ENCODE results near the gene PPP1R13L. TPM values are rescaled to one million over a fixed set of nuclear protein-coding genes. Genes with fewer than 3 reads are reported as not detected.

Gene PPP1R13L
- total RNA-seq, 4 donors from 2014 or later, result 257 to 851 (median 501) TPM

DNA sequence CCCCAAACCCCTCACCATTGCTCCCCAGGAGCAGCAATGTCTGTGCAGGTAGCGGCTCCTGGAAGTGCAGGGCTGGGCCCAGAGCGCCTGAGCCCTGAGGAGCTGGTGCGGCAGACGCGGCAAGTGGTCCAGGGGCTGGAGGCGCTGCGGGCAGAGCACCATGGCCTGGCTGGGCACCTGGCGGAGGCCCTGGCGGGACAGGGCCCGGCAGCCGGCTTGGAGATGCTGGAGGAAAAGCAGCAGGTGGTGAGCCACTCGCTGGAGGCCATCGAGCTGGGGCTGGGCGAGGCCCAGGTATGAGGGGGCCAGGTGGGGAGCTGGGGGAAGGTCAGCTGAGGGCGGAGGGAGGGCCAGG, 59.4 kb downstream of the PPP1R13L start:
- intact Hi-C loops (cut with DNase I; ENCODE audit: low total_unique reads), result no loop called here
- no peak overlapping the region for H3K4me3 ChIP-seq (ENCODE audit: low read depth, poor library complexity, severe bottlenecking)
- no peak for TF ChIP-seq POLR2A (IDR thresholded peaks at IDR 0.05)
- 50 to 69% methylated on average over 15 of the region's 15 CpGs for WGBS, 2 donors
- no peak for DNase-seq (ENCODE audit: low spot score in 2 of 2)

DNA sequence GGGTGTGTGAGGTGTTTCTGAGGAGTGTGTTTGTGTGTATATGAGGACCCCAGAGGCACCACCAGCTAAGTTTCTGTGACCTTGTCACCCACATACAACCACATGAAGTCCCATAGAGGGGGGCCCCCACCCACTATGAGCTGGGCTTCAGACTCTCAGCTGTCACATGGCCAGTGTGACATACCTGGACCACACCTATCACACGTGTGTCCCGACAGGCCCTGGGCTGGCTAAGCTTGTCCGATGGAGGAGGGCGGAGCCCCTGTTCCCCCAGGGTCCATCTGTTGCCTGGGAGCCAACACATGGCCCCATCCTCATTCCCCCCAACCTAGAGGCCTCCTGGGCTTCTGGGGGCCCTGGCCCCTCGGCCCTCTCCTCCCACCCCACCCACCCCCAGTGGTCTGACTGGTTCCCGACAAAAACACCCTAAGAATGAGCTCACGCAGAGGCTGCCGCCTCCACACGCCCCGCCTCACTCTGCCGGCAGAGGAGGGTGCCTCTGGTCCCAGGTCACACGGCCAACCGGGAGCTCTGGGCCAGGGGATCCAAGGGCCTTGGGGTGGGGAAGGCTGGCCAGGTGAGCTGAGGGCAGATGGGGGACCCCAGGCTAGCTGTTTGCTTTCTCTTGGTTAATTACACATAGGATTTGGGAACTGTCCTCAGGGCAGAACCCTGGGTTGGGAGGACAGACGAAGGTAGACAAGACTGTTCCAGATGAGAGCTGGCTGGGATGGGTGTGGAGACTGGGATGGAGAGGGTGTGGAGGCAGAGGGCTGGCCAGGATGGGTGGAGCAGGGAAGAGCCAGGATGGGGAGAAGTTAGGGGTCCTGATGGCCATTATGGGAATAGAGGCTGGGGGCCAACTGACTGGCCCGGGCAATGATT, 60.0 kb downstream of the PPP1R13L start:
- DNase-seq (ENCODE audit: low spot score in 2 of 2), result peak in 1 of 2 donors; percentile 35
- H3K4me3 ChIP-seq (ENCODE audit: low read depth, poor library complexity, severe bottlenecking), result no peak overlapping the region
- 18 to 42% methylated on average over 7 to 13 of the region's 15 CpGs for WGBS, 2 donors
- intact Hi-C loops (cut with DNase I; ENCODE audit: low total_unique reads), result no loop called here
- TF ChIP-seq POLR2A (IDR thresholded peaks at IDR 0.05), result no peak
- TF ChIP-seq, protein P1, sequence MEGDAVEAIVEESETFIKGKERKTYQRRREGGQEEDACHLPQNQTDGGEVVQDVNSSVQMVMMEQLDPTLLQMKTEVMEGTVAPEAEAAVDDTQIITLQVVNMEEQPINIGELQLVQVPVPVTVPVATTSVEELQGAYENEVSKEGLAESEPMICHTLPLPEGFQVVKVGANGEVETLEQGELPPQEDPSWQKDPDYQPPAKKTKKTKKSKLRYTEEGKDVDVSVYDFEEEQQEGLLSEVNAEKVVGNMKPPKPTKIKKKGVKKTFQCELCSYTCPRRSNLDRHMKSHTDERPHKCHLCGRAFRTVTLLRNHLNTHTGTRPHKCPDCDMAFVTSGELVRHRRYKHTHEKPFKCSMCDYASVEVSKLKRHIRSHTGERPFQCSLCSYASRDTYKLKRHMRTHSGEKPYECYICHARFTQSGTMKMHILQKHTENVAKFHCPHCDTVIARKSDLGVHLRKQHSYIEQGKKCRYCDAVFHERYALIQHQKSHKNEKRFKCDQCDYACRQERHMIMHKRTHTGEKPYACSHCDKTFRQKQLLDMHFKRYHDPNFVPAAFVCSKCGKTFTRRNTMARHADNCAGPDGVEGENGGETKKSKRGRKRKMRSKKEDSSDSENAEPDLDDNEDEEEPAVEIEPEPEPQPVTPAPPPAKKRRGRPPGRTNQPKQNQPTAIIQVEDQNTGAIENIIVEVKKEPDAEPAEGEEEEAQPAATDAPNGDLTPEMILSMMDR (IDR thresholded peaks at IDR 0.05), result no peak

DNA sequence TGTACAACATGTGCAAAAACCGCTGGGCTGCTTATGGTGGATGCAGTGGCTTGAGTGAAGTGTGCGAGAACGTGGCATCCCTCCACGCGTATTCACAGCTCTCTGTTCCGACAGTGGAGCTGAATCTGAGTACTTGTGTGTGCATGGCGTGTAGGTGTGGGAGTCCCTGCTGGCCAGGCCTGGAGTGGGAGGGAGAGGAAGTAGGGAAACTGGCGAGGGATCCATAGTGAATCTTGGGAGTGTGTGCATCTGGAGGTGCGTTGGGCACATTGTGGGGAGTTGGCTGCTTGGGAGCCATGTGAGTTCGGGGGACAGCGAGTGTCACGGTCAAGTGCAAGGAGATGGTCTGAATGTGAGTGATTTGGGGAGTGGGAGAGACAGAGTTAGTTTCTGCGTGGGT, 62.0 kb downstream of the PPP1R13L start:
- H3K4me3 ChIP-seq (ENCODE audit: low read depth, poor library complexity, severe bottlenecking), result no peak overlapping the region
- 70 to 83% methylated on average over 13 of the region's 13 CpGs for WGBS, 2 donors
- no peak for DNase-seq (ENCODE audit: low spot score in 2 of 2)
- no peak for TF ChIP-seq POLR2A (IDR thresholded peaks at IDR 0.05)
- TF ChIP-seq, protein P1 (IDR thresholded peaks at IDR 0.05), result no peak
- intact Hi-C loops (cut with DNase I; ENCODE audit: low total_unique reads), result no loop called here

DNA sequence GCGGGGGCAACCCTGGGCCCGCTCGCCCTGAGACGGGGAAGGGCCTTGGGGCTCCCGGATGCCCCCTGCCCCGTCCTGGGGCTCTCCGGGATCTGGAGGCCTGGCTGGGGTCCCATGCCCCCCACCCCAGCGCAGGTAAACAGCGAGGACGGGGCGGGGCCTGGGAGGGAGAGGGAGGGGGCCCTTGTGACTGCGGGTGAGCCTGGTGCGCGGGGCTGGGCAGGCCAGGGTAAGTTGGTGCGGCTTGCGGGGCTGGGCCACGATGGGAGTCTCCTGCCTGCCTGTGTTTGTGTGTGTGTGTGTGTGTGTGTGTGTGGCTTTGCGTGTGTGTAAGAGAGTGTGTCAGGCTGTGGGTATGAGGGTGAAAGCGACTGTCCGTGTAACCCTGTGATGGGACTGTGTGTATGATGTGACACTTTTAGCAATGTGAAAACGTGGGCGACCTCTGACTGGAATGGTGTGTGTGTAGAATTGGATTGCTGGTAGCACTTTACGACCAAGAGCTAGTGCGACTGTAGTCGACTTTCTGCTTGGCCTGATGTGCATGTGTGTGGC, 63.9 kb downstream of the PPP1R13L start:
- WGBS, 2 donors, result 10 to 11% methylated on average over 19 to 21 of the region's 25 CpGs
- TF ChIP-seq POLR2A (IDR thresholded peaks at IDR 0.05), result no peak
- TF ChIP-seq, protein P1 (IDR thresholded peaks at IDR 0.05), result no peak
- peak overlapping the region; percentile 46 for H3K4me3 ChIP-seq (ENCODE audit: low read depth, poor library complexity, severe bottlenecking)
- intact Hi-C loops (cut with DNase I; ENCODE audit: low total_unique reads), result no loop called here
- peak in 1 of 2 donors; percentile 91 for DNase-seq (ENCODE audit: low spot score in 2 of 2)

DNA sequence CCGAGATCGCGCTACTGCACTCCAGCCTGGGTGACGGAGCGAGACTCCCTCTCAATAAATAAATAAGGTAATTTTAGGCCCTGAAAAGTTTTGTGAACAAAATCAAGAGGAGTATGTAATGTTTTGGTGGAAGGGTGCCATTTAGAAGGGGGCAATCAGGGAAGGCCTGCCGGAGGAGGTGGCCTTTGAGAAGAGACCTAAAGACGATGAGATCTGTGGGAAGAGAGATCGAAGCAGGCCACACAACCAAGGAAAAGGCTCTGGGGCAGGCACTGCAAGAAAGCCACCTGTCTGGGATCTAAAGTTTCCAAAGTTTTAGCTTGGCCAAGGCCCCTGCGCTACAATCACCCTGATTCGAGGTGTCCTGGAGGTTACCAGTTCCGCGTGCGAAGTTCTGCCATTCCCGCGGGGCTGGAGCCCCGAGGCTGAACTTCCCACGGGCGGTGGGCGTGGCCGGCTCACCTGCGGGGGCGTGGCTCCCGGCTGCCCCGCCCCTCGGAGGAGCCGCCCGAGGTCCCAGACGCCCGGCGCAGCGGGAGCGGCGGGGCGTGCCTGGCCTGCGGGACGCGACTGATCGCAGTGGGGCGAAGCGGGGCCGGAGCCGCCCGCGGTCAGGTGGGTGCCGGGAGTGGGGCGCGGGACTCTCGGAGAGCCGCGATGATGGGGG, 64.5 kb downstream of the PPP1R13L start, which contains the start of gene KLC3:
Gene KLC3, plus strand, starts transcription at position 519 of the 667 bp plus-strand sequence. CDS start 4,792 bp downstream, outside the sequence.
- H3K4me3 ChIP-seq (ENCODE audit: low read depth, poor library complexity, severe bottlenecking), result peak within 1 kb of the TSS; percentile 46
- WGBS, 2 donors, result 12 to 16% methylated on average over 34 to 35 of the region's 50 CpGs
- intact Hi-C loops (cut with DNase I; ENCODE audit: low total_unique reads), result no loop called here
- DNase-seq (ENCODE audit: low spot score in 2 of 2), result no peak
- no peak for TF ChIP-seq POLR2A (IDR thresholded peaks at IDR 0.05)
- TF ChIP-seq, protein P1 (IDR thresholded peaks at IDR 0.05), result no peak

DNA sequence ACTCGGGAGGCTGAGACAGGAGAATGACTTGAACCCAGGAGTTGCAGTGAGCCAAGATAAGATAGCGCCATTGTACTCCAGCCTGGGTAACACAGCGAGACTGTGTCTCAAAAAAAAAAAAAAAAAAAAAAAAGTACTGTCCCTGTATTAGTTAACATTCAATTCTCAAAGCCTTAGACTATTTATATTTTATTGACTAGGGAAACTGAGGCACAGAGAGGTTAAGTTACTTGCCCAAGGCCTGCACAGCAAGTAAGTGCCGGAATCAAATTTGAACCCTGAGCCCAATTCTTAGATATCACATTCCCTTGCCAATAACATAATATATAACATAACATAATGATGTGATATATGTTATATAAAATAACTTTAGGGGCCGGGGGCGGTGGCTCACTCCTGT, 65.2 kb downstream of the PPP1R13L start:
- 82% methylated on average over 6 of the region's 6 CpGs for WGBS, 2 donors
- intact Hi-C loops (cut with DNase I; ENCODE audit: low total_unique reads), result no loop called here
- TF ChIP-seq POLR2A (IDR thresholded peaks at IDR 0.05), result no peak
- TF ChIP-seq, protein P1 (IDR thresholded peaks at IDR 0.05), result no peak
- no peak overlapping the region for H3K4me3 ChIP-seq (ENCODE audit: low read depth, poor library complexity, severe bottlenecking)
- no peak for DNase-seq (ENCODE audit: low spot score in 2 of 2)
